Measurements from ENCODE around the gene SATL1. TPM values are rescaled to one million over a fixed set of nuclear protein-coding genes. Genes with fewer than 3 reads are reported as not detected.
"Not testable (repeated sequence)": the region's sequence is repeated elsewhere in the genome, so short reads cannot be mapped to it uniquely, and the experiment has no call there.

The SATL1 gene, protein sequence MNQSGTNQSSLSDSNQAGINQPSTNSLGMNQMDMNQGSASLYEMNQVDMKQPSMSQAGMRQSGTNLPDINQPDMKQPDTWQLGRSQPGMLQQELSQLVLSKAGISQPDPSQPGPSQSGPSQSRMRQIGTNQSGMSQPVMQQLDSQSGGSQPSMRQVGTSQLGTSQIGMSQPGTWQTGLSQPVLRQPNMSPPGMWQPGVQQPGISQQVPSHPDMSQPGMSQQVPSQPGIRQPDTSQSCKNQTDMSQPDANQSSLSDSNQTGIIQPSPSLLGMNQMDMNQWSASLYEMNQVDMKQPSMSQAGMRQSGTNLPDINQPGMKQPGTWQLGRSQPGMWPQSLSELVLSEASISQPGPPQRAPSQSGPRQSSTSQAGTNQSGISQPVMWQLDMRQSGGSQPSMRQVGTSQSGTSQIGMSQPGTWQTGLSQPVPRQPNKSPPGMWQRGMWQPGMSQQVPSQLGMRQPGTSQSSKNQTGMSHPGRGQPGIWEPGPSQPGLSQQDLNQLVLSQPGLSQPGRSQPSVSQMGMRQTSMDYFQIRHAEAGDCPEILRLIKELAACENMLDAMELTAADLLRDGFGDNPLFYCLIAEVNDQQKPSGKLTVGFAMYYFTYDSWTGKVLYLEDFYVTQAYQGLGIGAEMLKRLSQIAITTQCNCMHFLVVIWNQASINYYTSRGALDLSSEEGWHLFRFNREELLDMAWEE
- 0.17 TPM for polyA plus RNA-seq (2012; ENCODE audit: insufficient read depth, insufficient read length, low read depth)

DNA sequence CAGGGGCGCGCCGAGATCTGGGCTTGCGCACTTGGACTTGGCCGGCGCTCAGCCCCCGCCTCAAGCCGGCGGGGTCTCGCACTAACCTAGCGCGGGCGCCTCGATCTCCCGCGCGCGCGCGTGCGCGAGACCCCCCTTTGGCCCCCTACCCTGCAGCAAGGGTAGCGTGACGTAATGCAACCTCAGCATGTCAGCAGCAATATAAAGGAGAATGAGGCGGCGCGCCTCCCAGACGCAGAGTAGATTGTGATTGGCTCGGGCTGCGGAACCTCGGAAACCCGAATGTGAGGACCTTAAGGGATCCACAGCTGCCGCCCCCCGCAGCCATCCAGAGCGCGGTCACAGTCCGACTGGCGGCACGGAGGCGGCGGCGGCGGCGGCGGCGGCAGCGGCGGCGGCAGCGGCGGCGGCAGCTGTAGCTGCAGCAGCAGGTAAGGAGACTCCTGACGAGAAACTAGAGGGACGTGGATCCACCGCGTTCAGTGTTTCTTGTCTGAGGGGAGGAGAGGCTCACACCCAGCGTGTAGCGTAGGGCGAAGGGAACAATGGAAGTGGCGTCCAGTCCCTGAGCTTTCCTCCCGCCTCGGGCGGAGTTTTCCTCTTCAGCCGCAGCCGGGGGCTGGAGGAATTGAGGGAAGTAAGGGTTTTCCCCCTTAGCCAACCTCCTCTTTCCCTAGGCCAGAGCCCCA is at the start of gene SATL1, which contains the start of gene ZNF711:
Gene SATL1 (minus strand): TSS at position 19 of the 689 bp plus-strand sequence. CDS start 134,811 bp downstream, outside the sequence.
Gene ZNF711 (plus strand): TSS at position 231 of the 689 bp plus-strand sequence. CDS start 3,582 bp downstream, outside the sequence.
- TF ChIP-seq, protein P1, sequence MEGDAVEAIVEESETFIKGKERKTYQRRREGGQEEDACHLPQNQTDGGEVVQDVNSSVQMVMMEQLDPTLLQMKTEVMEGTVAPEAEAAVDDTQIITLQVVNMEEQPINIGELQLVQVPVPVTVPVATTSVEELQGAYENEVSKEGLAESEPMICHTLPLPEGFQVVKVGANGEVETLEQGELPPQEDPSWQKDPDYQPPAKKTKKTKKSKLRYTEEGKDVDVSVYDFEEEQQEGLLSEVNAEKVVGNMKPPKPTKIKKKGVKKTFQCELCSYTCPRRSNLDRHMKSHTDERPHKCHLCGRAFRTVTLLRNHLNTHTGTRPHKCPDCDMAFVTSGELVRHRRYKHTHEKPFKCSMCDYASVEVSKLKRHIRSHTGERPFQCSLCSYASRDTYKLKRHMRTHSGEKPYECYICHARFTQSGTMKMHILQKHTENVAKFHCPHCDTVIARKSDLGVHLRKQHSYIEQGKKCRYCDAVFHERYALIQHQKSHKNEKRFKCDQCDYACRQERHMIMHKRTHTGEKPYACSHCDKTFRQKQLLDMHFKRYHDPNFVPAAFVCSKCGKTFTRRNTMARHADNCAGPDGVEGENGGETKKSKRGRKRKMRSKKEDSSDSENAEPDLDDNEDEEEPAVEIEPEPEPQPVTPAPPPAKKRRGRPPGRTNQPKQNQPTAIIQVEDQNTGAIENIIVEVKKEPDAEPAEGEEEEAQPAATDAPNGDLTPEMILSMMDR (IDR thresholded peaks at IDR 0.05; ENCODE audit: low read depth, low read length) = no peak
- DNase-seq = peak; percentile 83
- H3K27me3 ChIP-seq = no peaks in the 10 kb centered on the region

DNA sequence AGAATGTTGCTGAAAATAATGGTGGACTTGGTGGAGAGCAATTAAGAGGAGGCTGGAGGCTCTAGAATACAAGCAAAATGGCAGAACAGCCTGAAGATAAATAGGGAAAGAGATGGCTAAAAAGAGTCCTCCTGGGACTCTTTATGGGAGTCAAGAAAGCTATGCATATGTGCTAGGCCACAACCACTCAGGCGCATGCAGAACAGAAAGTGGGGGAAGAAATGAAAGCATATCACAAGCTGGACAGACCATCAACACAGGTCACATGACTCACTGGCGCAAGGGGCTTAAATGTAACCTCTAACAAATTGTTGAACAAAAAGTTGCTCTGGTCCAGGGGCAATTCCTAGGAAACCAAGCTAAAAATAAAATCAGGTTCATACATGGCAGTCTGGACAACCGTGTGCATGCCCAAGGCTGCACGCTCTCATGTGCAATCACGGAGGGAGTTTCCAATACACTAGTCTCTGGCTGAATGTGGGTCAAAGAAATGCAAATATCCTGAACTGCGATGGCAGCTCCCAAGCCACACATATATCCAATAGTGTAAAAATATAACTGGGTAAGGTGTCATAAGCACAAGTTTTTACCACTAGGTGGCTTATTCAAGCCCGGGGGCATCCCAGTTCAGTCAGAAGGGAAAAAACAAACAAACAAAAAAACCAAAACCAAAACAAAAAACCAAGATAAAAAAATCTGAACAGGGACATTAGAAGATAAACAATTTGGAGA is 45.6 kb upstream of the SATL1 start:
- Histone ChIP-seq H3K4me1 (no peaks in the 10 kb centered on the region), H3K27me3 (no peaks in the 10 kb centered on the region), H3K4me3 (ENCODE audit: low read depth, low read length) (no peak overlapping the region), H3K36me3 (no peaks in the 10 kb centered on the region), H3K9me3 (no peaks in the 10 kb centered on the region)
- DNase-seq = no peak
- TF ChIP-seq, protein P1 (IDR thresholded peaks at IDR 0.05; ENCODE audit: low read depth, low read length) = peak; percentile 28

More for the DNA sequence above, at the start of gene SATL1, which contains the start of gene ZNF711:
- Histone ChIP-seq H3K36me3 (no peaks in the 10 kb centered on the region), H3K9me3 (no peaks in the 10 kb centered on the region), H3K4me3 (ENCODE audit: low read depth, low read length) (peak within 1 kb of the TSS; percentile 83), H3K4me1 (no peaks in the 10 kb centered on the region)

DNA sequence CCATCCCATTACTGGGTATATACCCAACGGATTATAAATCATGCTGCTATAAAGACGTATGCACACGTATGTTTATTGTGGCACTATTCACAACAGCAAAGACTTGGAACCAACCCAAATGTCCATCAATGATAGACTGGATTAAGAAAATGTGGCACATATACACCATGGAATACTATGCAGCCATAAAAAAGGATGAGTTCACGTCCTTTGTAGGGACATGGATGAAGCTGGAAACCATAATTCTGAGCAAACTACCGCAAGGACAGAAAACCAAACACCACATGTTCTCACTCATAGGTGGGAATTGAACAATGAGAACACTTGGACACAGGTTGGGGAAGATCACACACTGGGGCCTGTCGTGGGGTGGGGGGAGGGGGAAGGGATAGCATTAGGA is 41.7 kb upstream of the SATL1 start:
- not testable (repeated sequence) for H3K4me1 ChIP-seq; H3K27me3 ChIP-seq; H3K9me3 ChIP-seq; H3K36me3 ChIP-seq; H3K4me3 ChIP-seq (ENCODE audit: low read depth, low read length); DNase-seq

DNA sequence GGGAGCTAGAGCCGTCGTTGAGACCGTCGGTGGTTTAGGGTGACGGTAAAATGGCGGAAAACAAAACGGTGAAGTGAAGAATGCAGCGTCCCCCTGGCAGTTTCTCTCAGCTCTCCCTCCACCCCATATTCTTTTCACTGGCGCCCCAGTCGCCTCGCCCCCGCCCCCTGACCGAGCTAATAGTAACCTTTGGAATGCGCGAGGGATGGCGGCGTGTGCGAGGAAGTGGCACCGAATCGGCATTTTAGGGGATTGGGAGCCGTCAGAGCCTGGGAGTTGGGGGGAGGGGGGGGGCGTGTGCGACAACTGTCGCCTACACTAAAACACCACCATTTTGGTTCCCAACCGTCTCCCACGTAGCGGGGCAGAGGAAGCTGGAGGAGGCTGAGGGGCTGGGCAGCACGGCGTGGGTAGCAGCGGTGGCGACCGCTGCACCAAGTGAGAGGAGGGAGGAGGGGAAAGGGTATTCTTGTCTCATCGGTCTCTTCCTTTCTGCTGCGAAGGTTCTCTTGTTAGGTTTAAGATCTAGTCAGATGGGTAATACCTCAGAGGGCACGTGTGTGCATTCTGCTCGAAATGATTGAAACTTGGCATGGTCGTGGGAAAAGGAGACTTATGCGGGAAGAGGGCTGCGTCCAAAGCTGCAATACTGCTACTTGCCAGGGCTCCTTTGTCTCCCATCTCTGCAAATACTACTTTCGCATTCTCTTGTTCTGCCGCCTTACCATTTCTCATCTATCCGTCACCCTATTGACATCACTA is 1.1 kb upstream of the SATL1 start:
- DNase-seq = peak; percentile 29

DNA sequence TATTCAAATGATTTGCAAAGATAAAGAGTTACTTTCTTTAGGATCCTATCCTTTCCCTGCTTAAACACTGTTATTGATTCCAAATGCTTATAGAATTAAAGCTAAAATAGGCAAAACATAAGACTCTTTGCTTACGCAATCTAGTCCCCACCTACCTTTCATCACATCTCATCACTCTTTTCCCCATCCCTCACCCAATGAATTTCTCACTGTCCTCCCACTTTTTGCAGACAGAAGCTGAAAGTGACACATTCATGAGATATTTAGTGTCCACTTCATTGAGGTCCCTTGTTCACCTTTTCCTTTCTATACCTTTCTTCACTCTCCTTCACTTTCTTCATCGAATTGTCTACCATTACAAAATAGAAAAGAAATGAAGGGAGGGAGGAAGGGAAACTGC is 424 bp downstream of the SATL1 start:
- peak overlapping the region; percentile 83 for H3K4me3 ChIP-seq (ENCODE audit: low read depth, low read length)
- no peak for DNase-seq
- no peaks in the 10 kb centered on the region for H3K36me3 ChIP-seq
- TF ChIP-seq, protein P1 (IDR thresholded peaks at IDR 0.05; ENCODE audit: low read depth, low read length) = no peak
- H3K27me3 ChIP-seq = no peaks in the 10 kb centered on the region
- H3K4me1 ChIP-seq = no peaks in the 10 kb centered on the region
- H3K9me3 ChIP-seq = no peaks in the 10 kb centered on the region

More for the DNA sequence above, 1.1 kb upstream of the SATL1 start:
- TF ChIP-seq, protein P1 (IDR thresholded peaks at IDR 0.05; ENCODE audit: low read depth, low read length) = no peak
- Histone ChIP-seq H3K4me1 (no peaks in the 10 kb centered on the region), H3K9me3 (no peaks in the 10 kb centered on the region), H3K36me3 (no peaks in the 10 kb centered on the region), H3K27me3 (no peaks in the 10 kb centered on the region), H3K4me3 (ENCODE audit: low read depth, low read length) (peak overlapping the region; percentile 83)
